ENCODE data around the gene DGCR8.

Gene DGCR8

DNA sequence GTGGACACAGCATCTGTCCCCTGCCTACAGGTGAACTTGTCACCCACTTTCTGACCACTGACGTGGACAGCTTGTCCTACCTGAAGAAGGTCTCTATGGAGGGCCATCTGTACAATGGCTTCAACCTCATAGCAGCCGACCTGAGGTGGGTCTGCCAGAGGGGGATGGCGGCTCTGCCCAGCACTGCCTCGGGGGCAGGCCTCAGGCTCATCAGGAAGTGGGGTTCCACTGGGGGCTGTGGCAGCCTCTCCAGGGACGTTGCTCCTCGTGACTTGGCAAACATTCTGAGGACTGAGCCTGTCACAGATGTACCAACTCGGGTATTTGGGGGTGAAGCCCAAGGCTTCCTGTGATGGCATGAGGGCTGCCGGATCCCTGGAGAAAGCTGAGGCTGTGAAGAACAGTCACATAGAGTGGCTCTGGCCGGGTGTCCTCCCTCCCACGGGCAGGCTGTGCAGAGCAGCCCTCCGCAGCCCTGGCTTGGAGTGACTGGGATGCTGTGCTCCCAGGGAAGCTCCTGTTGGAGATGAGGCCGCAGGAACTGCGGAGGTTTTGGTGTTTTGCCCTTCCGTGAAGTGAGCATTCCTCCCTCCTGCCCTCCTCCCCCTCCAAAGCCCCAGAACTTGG, 26.5 kb upstream of the DGCR8 start:
- TF ChIP-seq, protein P1, sequence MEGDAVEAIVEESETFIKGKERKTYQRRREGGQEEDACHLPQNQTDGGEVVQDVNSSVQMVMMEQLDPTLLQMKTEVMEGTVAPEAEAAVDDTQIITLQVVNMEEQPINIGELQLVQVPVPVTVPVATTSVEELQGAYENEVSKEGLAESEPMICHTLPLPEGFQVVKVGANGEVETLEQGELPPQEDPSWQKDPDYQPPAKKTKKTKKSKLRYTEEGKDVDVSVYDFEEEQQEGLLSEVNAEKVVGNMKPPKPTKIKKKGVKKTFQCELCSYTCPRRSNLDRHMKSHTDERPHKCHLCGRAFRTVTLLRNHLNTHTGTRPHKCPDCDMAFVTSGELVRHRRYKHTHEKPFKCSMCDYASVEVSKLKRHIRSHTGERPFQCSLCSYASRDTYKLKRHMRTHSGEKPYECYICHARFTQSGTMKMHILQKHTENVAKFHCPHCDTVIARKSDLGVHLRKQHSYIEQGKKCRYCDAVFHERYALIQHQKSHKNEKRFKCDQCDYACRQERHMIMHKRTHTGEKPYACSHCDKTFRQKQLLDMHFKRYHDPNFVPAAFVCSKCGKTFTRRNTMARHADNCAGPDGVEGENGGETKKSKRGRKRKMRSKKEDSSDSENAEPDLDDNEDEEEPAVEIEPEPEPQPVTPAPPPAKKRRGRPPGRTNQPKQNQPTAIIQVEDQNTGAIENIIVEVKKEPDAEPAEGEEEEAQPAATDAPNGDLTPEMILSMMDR (IDR thresholded peaks at IDR 0.05; ENCODE audit: low read depth, low read length), result no peak
- DNase-seq (ENCODE audit: extremely low read depth, low read depth), result no peak

DNA sequence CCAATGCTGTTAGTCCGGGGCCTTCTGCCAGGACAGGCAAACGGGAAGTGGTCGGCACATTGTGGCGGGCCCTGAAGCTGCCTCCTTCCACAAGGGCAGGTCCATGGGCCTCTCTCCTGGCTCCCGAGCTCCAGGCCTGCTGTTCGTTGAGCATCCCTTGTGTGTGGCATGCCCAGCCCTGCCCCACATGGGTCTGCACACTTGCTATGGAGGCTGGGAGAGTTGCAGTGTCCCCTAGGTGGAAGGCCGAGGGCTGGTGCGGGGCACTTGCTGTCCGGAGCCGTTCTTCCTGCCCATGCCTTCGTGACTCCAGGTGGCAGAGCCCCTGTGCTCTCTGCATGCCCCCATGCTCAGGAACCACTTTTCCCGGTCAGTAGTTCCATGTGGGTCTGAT, 26.0 kb upstream of the DGCR8 start:
- DNase-seq (ENCODE audit: extremely low read depth, low read depth), result no peak
- TF ChIP-seq, protein P1 (IDR thresholded peaks at IDR 0.05; ENCODE audit: low read depth, low read length), result no peak

DNA sequence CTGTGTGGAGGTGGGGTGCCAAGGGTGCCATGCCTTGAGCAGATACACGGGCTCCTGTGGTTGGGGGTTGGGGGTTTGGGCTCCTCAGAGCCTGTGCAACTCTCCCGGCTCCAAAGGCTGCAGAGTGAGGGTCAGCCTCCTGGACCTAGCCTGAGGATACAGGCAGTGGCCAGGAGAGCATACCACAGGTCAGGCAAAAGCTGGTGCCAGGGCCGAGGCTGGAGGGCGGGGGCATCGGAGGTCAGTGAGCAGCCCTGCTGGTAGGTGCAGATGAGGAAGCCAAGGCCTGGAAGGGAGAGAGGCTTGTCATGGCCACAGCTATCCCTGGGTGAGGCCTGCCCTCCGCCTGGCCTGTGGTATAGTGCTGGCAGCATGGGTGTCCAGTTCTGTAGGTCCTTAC, 25.6 kb upstream of the DGCR8 start:
- no peak for DNase-seq (ENCODE audit: extremely low read depth, low read depth)
- TF ChIP-seq, protein P1 (IDR thresholded peaks at IDR 0.05; ENCODE audit: low read depth, low read length), result no peak

DNA sequence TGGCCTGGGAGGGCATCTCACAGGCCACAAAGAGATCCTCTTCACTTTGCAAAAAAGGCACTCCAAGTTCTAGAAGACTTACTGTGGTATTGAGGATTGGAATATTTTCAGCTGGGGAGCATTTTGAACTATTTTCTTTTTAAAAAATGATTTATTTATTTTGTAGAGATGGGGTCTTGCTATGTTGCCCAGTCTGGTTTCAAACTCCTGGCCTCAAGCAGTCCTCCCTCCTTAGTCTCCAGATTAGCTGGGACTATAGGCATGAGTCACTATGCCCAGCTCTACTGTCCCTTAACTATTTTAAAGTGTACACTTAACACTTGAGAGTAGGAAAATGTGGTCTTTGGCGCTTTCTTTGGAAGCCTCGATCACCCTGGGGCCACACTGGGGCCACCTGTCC, 24.9 kb upstream of the DGCR8 start:
- TF ChIP-seq, protein P1 (IDR thresholded peaks at IDR 0.05; ENCODE audit: low read depth, low read length), result no peak
- DNase-seq (ENCODE audit: extremely low read depth, low read depth), result no peak

DNA sequence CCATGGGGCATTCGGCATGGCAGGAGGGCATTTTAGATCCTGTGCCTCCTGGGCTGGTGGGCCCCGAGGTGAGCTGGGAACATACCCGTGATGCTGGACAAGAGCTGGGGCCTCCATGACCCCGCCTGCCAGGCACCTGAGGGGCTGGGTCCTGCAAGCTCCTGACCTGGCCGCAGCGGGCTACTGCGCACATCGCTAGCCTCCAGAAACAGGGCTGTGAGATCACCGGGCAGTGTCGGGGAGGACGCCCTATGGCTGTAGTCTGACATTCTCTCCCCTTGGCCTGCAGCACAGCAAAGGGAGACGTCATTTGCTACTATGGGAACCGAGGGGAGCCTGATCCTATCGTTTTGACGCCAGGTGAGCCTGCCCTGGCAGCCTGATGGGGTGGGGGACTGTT, 24.4 kb upstream of the DGCR8 start:
- TF ChIP-seq, protein P1 (IDR thresholded peaks at IDR 0.05; ENCODE audit: low read depth, low read length), result no peak
- DNase-seq (ENCODE audit: extremely low read depth, low read depth), result no peak

DNA sequence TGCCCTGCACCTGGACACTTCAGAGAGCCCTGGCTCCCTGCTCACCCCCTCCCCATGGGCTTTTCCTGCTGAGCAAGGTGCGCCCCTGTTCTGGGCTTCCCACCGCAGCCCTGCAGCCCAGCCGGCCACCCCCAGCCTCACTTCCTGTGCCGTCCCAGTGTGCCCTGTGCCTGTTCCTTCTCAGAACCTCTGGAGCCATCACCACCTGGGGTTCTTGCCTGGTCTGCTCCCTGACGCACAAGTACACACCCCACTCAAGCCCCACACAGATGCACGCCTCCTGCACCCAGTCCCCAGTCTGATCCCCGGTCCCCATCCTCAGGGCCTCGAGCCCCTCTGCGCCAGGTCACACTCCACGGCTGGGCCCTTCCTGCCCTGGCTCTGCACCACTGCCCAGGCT, 23.9 kb upstream of the DGCR8 start:
- DNase-seq (ENCODE audit: extremely low read depth, low read depth), result no peak
- TF ChIP-seq, protein P1 (IDR thresholded peaks at IDR 0.05; ENCODE audit: low read depth, low read length), result no peak

DNA sequence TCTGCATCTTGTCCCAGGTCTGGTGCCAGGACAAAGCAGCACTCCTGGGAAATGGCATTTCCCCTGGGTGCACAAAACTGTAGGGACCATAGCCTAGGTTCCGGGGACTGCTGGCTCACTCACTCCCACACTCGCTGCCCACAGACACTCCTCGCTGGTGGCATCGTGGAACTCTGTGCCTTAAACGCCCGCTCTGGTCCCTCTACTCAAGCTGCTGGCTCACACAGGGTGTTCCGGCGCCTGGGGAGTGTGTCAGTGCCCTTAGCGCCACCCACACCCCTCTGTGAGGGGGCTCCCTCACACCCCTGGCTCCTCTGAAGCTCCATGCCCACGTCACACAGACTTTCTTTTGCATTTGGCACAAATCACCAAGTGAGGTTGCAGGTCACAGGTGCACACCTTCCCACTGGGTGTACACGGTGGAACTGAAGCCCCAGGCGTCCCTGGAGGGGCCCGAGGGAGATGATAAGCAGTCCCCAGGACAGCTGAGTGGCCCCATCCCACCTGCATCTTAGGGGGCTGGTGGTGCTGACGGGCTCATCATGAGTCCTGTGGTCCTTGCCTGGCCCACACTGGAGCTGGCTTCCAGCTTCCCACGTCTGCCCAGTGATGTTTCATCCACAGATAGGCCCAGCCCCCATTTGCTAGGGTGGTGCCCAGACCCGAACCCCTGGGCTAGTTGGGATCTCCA, 23.2 kb upstream of the DGCR8 start:
- DNase-seq (ENCODE audit: extremely low read depth, low read depth), result no peak
- TF ChIP-seq, protein P1 (IDR thresholded peaks at IDR 0.05; ENCODE audit: low read depth, low read length), result no peak
